Astrocyte of the cerebellum (primary cell): Measurements from ENCODE around the gene TNFSF13B.

Experiments
- DNase-seq: peaks from one replicate; pipeline ENCODE4 v3.0.0-alpha.2; 2011; ENCODE audit warnings: low read depth
- H3K4me3 ChIP-seq: 2 replicates; pipeline ENCODE4 v1.5.1; 2011; ENCODE audit warnings: mild to moderate bottlenecking, low read depth, low read length, moderate library complexity
- CTCF ChIP-seq: IDR thresholded peaks from 2 replicates; pipeline ENCODE4 v1.5.1; 2012; ENCODE audit warnings: low read length, low read depth, moderate library complexity, mild to moderate bottlenecking; ENCODE audit errors: missing control alignments
- in situ Hi-C: cut with HindIII; loops from 2 replicates; pipeline ENCODE4 v1.10.0; 2017; ENCODE audit warnings: low sequenced_read_pairs

The TNFSF13B gene

GRCh38 chr13:108342369-108343289 is 73.1 kb downstream of the TNFSF13B start:
- in situ Hi-C loops: loop anchor here (25.0 kb wide), 1 partner anchor 170 kb away; no protein-coding TSS in a partner anchor
- TF ChIP-seq CTCF: peak; percentile 80
- DNase-seq: peak; percentile 45
- no peak overlapping the region for H3K4me3 ChIP-seq

GRCh38 chr13:108345016-108345415 is 75.5 kb downstream of the TNFSF13B start:
- no peak for DNase-seq
- TF ChIP-seq CTCF: peak; percentile 7
- H3K4me3 ChIP-seq: no peak overlapping the region
- in situ Hi-C loops: loop anchor here (25.0 kb wide), 1 partner anchor 167 kb away; no protein-coding TSS in a partner anchor

GRCh38 chr13:108346376-108346775 is 76.9 kb downstream of the TNFSF13B start:
- in situ Hi-C loops: loop anchor here (25.0 kb wide), 1 partner anchor 166 kb away; no protein-coding TSS in a partner anchor
- TF ChIP-seq CTCF: no peak
- no peak for DNase-seq
- H3K4me3 ChIP-seq: no peak overlapping the region

- no peak for TF ChIP-seq CTCF
- DNase-seq: no peak
- in situ Hi-C loops: loop anchor here (25.0 kb wide), 1 partner anchor 163 kb away; no protein-coding TSS in a partner anchor
- H3K4me3 ChIP-seq: no peak overlapping the region
These were observed 79.8 kb downstream of the TNFSF13B start for GRCh38 chr13:108349269-108349668.

GRCh38 chr13:108350579-108350978 is 81.1 kb downstream of the TNFSF13B start:
- TF ChIP-seq CTCF: no peak
- no peak overlapping the region for H3K4me3 ChIP-seq
- in situ Hi-C loops: loop anchor here (5.0 kb wide), 1 partner anchor 107 kb away; no protein-coding TSS in a partner anchor
- no peak for DNase-seq

- DNase-seq: no peak
- in situ Hi-C loops: loop anchor here (5.0 kb wide), 1 partner anchor 105 kb away; no protein-coding TSS in a partner anchor
- H3K4me3 ChIP-seq: no peak overlapping the region
- no peak for TF ChIP-seq CTCF
These were observed 83.1 kb downstream of the TNFSF13B start for GRCh38 chr13:108352599-108352998.
